Measurements from ENCODE around the gene GPR146. TPM values are rescaled to one million over a fixed set of nuclear protein-coding genes. Genes with fewer than 3 reads are reported as not detected.
A peak's percentile ranks its signal among the peaks of the same experiment; 100 is the strongest.
"Not testable (repeated sequence)": the region's sequence is repeated elsewhere in the genome, so short reads cannot be mapped to it uniquely, and the experiment has no call there.

The GPR146 gene
- polyA plus RNA-seq (2014; cell fraction: cytosol; rRNA removed): 4.8 and 8.1 TPM in 2 replicates
- polyA plus RNA-seq (2014; cell fraction: nucleus; rRNA removed): 2.8 and 5.1 TPM in 2 replicates

- peak; percentile 93 for DNase-seq (ENCODE audit: low spot score)
Measured at GRCh38 chr7:1044189-1045068, at the start of gene GPR146. GPR146 (plus strand) TSS chr7:1044546; CDS start chr7:1057516, 12,970 bp downstream.

GRCh38 chr7:994592-995308 is 49.6 kb upstream of the GPR146 start:
- no peak for DNase-seq (ENCODE audit: low spot score)

GRCh38 chr7:995571-995970 is 48.8 kb upstream of the GPR146 start:
- DNase-seq (ENCODE audit: low spot score): no peak

- no peak for DNase-seq (ENCODE audit: low spot score)
Measured at GRCh38 chr7:996079-996872, 48.1 kb upstream of the GPR146 start.

- DNase-seq (ENCODE audit: low spot score): peak; percentile 73
Measured at GRCh38 chr7:997404-998395, 46.6 kb upstream of the GPR146 start.

GRCh38 chr7:999149-999879 is 45.0 kb upstream of the GPR146 start:
- DNase-seq (ENCODE audit: low spot score): no peak

GRCh38 chr7:999941-1000935 is 44.1 kb upstream of the GPR146 start:
- DNase-seq (ENCODE audit: low spot score): no peak

- DNase-seq (ENCODE audit: low spot score): not testable (repeated sequence)
Measured at GRCh38 chr7:1001069-1001770, 43.1 kb upstream of the GPR146 start.

- not testable (repeated sequence) for DNase-seq (ENCODE audit: low spot score)
Measured at GRCh38 chr7:1002026-1002425, 42.3 kb upstream of the GPR146 start.

GRCh38 chr7:1002445-1002844 is 41.9 kb upstream of the GPR146 start:
- DNase-seq (ENCODE audit: low spot score): not testable (repeated sequence)

GRCh38 chr7:1004018-1004852 is 40.1 kb upstream of the GPR146 start:
- no peak for DNase-seq (ENCODE audit: low spot score)

- DNase-seq (ENCODE audit: low spot score): no peak
Measured at GRCh38 chr7:1005303-1005702, 39.0 kb upstream of the GPR146 start.

- no peak for DNase-seq (ENCODE audit: low spot score)
Measured at GRCh38 chr7:1007901-1008300, 36.4 kb upstream of the GPR146 start.

- no peak for DNase-seq (ENCODE audit: low spot score)
Measured at GRCh38 chr7:1008733-1009363, 35.5 kb upstream of the GPR146 start.

- DNase-seq (ENCODE audit: low spot score): no peak
Measured at GRCh38 chr7:1009747-1010146, 34.6 kb upstream of the GPR146 start.

- DNase-seq (ENCODE audit: low spot score): no peak
Measured at GRCh38 chr7:1010226-1010625, 34.1 kb upstream of the GPR146 start.

Measured in SK-N-DZ (cell line).